CMK (cell line): ENCODE results near the gene LYPLAL1.

Experiments
- DNase-seq: peaks from one replicate; pipeline ENCODE4 v3.0.0-alpha.2; 2010; ENCODE audit warnings: low read depth

Gene LYPLAL1

DNA sequence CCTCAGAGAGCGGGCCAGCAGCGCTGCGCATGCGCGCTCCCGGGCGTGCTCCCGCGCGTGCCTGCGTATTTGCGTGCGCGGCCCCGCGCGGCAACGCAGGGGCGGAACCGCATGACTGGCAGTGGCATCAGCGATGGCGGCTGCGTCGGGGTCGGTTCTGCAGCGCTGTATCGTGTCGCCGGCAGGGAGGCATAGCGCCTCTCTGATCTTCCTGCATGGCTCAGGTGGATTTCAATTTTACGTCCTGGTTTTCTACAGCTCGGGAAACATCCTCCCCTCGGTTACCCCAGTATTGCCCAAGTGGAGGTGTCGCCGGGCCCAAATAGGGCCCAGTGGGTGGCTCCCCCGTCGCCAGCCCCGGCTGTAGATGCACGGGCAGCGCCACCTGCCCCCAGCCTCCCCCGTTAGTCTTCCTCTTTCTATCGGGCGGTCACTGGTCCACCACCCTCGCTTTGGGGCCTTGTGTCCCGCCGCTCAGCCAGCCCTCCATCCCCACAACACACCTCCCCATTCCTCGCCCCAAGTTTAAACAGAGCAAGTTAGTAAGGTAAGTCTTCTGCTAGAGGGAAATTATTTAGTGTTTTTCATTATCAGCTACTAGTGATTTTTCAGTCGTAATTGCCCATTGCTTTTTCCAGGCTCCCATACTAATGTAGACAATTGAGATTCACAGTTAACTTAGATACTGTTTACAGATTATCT is at the start of gene LYPLAL1:
Gene LYPLAL1 (plus strand): TSS at position 121 of the 702 bp plus-strand sequence. CDS start 13 bp downstream, at position 134.
- peak; percentile 73 for DNase-seq

GRCh38 chr1:219124163-219124562 is 49.5 kb upstream of the LYPLAL1 start:
- DNase-seq = no peak

- no peak for DNase-seq
Observed at GRCh38 chr1:219125342-219125741, 48.3 kb upstream of the LYPLAL1 start.

DNA sequence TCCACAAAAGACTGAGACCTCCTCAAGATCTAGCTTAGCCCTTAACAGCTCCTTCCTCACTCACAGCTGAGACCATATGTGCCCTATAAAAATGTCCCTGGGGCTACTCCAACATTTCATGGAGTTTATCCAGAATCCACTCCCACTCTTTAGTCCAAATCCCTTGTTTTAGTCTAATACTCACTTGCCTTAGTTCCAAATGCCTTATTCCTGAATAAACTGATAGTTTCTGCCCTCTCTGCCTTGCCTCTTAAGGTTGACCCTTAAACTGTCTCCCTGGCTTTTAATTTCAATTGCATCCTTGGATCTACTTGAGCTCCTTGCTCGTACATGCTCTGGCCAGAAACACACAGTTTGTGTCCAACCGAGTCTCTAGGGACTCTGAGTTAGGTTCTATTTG is 47.3 kb upstream of the LYPLAL1 start:
- no peak for DNase-seq

DNA sequence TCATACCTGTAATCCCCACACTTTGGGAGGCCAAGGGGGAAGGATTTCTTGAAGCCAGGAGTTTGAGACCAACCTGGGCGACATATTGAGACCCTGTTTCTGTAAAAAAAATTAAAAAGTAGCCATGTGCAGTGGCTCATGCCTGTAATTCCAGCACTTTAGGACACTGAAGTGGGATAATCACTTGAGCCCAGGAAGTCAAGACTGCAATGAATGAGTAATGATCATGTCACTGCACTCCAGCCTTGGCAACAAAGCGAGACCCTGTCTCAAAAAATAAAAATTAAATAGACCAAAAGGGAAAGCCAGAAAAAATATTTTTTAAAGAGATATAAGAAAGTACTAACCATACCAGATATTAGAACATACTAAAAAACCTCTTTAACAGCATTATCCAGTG is 44.7 kb upstream of the LYPLAL1 start:
- DNase-seq = no peak

GRCh38 chr1:219130366-219130935 is 43.2 kb upstream of the LYPLAL1 start:
- no peak for DNase-seq

DNA sequence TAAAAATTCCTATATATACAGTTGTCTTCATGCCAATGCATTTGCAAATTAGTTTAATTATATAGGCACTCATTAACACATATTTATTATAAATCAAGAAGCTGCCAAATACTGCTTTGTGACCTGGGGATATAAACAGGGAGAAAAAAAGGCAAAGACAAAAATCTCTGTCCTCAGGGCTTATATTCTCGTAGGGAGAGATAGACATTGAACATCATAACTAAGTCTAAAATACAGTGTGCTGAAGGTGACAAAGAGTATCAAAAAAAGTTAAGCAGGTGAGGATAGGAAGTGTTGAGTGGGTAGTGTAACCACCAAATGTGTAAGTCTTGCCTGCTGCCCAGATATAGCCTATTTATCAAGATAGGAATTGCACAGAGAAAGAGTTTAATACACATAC is 40.7 kb upstream of the LYPLAL1 start:
- DNase-seq = no peak

- DNase-seq = no peak
Observed at GRCh38 chr1:219138747-219139146, 34.9 kb upstream of the LYPLAL1 start.

DNA sequence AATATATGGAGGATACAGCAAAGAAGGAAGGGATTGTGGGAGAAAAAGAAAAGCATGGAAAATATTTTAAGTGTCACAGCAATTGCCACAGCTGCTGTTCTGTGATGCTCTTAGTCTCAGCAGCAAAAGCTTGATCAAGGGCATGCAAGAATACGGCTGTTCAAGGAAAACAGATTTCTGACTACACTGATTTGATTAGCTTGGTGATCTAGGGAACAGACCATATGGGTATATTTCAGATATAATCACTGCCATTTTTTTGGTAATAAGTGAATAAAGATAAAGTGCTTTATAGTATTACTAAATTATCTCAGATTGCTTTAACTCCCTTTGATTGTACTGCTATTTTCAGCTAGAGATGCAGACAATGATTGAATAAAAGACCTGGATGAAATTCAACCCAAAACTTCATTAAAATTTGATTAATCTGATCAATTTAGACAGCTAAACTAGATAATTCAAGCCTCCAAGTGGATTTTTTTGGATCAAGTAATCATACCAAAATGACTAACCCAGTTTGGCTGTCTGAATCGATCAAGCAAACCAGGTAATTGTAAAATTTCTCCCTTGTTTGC is 33.3 kb upstream of the LYPLAL1 start:
- no peak for DNase-seq

GRCh38 chr1:219143735-219144134 is 29.9 kb upstream of the LYPLAL1 start:
- no peak for DNase-seq

DNA sequence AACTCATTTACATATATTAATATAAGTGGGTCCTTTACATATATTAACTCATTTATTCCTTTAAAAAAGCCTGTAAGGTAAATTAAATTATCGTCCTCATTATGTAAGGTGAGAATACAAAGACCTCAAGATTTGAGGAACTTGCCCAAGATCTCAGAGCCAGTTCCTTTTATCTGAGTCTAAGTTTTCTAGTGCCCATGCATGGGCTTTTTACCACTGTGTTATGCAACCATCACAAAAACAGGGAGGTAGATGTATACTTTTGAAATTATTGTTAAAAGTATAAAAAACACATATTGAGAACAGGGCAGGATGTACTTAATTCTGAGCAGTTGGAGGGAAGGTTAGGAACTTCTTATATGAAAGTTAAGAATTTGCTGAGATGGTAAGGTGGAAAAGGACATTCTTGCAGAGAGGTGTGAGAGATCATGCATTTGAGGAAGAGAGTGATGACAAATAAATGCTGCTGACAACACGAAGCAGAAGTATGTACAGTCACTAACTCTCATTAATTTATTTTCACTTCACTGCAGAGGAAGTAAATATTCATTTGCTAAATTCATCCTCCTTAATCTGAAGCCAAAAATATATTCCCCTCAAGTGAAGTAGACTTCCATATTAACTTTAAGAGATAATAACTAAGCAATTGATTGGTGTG is 28.9 kb upstream of the LYPLAL1 start:
- DNase-seq = no peak

GRCh38 chr1:219147571-219148019 is 26.1 kb upstream of the LYPLAL1 start:
- no peak for DNase-seq

DNA sequence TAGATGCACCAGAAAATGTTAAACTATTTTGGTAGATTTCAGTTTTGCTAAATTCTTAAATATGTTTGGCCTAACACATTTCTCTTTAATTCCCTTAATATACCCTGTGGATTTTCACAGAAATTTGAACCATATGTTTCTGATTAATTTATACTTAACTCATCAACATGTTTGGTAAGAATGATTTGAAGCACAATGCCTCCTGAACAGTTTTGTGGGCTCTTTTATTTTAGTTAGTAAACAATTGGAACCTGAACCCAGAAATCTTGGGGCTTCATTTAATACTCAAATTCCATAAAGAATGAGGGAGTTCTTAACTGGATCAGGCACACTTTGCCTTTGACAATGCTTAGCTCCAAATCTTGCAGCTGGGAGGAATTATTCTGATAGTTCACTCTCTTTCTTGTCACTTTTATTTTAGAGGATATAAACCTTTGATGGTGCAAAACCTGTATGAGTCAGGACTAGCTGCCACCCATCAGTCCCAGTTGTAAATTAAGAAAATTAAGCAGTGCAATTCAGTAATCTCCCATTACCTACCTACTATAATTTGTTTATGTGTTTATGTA is 24.6 kb upstream of the LYPLAL1 start:
- no peak for DNase-seq

- DNase-seq = no peak
Observed at GRCh38 chr1:219149953-219150352, 23.7 kb upstream of the LYPLAL1 start.

DNA sequence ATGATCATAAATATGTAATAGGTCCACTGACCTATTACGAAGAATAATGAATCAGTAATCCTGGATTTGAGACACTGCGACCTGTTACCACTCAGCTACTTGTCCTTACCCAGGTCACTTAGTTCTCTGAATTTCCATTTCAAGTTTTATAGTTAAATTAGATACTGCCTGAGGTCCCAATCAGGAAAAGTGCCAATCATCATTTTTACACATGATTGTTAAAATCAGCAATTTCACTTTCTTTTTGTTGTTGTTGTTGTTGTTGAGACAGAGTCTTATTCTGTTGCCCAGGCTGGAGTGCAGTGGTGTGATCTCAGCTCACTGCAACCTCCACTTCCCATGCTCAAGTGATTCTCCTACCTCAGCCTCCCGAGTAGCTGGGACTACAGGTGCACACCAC is 22.8 kb upstream of the LYPLAL1 start:
- DNase-seq = no peak

GRCh38 chr1:219151467-219151866 is 22.2 kb upstream of the LYPLAL1 start:
- DNase-seq = no peak

DNA sequence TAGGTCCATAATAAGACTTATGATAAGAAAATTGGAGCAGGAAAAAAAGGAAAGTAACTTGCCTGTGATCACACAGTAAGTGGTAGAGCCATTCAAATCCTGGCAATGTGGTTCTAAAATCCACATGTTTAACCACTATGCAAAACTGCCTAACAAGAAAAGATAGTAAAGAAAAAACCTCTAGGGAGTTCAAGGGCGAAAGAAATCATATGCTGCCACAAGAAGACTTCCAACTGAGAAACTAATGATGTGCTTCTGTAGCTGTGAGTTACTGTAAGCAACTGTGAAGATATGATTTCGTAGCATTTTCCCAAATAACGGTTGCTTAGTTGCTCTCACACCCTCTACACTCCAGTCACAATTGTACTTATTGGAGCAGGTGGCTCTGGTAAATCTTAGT is 20.9 kb upstream of the LYPLAL1 start:
- DNase-seq = no peak

DNA sequence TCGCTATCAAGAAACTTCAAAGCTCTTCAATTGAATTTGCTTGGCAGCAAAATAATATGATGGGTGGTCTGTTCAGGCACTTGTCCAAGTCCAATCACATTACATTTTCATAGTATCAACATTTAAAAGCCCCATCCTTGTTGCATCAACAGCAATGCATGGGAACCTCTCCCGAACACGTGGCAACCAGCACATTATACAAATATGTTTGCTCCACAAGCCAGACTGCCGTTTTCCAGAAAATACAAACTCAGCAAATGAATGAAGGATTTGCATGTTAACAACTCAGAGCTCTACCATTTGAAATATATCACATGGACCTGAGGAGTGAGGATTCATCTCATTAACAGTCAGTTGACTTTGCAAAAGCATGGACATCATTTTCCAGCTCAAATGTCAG is 20.0 kb upstream of the LYPLAL1 start:
- DNase-seq = no peak

DNA sequence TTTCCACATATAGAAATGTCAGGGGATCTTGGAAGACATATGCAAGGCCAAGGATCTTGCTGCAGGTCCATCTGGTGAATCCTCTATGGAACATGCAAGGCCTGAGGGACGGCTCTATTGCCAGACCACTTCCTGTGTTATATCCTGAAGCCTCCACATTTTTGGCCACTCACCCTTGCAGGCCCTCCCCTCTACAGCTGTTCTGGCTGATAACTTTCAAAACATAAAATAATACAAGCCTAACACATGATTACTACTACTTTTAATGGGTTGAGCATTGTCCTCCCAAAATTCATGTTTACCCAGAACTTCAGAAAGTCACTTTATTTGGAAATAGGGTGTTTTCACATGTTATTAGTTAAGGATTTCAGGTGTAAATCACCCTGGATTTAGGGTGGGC is 18.5 kb upstream of the LYPLAL1 start:
- peak; percentile 60 for DNase-seq

DNA sequence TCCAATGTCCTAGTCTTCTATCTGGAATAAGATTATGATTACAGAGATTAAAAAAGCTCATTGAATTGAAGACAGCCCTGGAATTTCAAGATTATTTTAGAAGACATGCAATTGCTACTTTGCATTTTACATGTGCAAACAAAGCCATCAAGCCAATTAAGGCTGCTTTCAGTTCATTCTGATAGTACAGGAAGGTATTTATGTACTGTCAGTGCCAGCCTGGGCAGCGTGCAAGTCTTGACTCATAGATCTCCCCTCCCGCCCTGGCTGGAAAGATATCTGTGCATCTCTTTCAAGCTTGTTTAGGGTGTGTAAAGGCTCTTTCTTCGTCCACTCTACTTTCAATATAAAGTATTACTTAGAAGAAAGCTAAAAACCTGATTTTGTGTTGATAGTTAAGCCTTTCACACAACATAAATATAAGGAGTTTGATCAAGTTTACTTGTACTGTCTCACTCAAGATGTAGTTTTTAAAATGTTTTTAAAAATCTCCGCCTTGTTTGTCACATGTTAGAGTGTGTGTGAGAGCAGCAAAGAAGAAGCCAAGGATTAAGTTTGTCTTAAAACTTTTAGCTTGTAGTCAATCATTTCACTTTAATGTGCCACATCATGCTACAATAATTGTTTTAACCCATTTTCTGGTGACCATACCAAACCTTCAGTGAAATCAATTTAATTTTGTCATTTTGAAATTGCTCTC is 13.6 kb upstream of the LYPLAL1 start:
- no peak for DNase-seq

GRCh38 chr1:219160967-219161366 is 12.7 kb upstream of the LYPLAL1 start:
- DNase-seq = no peak

GRCh38 chr1:219161371-219161770 is 12.3 kb upstream of the LYPLAL1 start:
- DNase-seq = no peak
